SK-N-SH treated with all-trans-retinoic acid at 6 μM for 48 hours (cell line): Measurements from ENCODE around the gene CLN6.

Experiments
- ATAC-seq: fragments of 200-7000 bp; cut with Tn5 transposase; 3 replicates; pipeline ENCODE4 v1.9.1; 2020; ENCODE audit warnings: mild to moderate bottlenecking, moderate library complexity
- ARNTL ChIP-seq: fragments of 450-650 bp; formaldehyde crosslinking; IDR thresholded peaks from 2 replicates; pipeline ENCODE4 v1.5.0; 2020; ENCODE audit warnings: low read depth, mild to moderate bottlenecking, moderate library complexity, borderline replicate concordance
- BACH2 ChIP-seq: fragments of 250-450 bp; sonication (Bioruptor Pico); IDR thresholded peaks from 2 replicates; pipeline ENCODE4 v1.9.0; 2021; ENCODE audit warnings: mild to moderate bottlenecking, borderline replicate concordance
- CREB5 ChIP-seq: fragments of 250-450 bp; sonication (Bioruptor Pico); IDR thresholded peaks from 2 replicates; pipeline ENCODE4 v1.5.1; 2020; ENCODE audit warnings: low read depth, mild to moderate bottlenecking, moderate library complexity
- CSDC2 ChIP-seq: fragments of 250-450 bp; sonication (Bioruptor Pico); IDR thresholded peaks from 2 replicates; pipeline ENCODE4 v1.5.0; 2020; ENCODE audit warnings: mild to moderate bottlenecking, moderate library complexity
- CSRNP3 ChIP-seq: fragments of 250-450 bp; sonication (Bioruptor Pico); IDR thresholded peaks from 2 replicates; pipeline ENCODE4 v1.5.1; 2021; ENCODE audit warnings: mild to moderate bottlenecking, moderate library complexity
- ESRRG ChIP-seq: fragments of 250-450 bp; sonication (Bioruptor Pico); IDR thresholded peaks from 2 replicates; pipeline ENCODE4 v1.6.1; 2021; ENCODE audit warnings: mild to moderate bottlenecking
- GLIS3 ChIP-seq: fragments of 250-450 bp; sonication (Bioruptor Pico); IDR thresholded peaks from 2 replicates; pipeline ENCODE4 v1.5.0; 2020; ENCODE audit warnings: mild to moderate bottlenecking, moderate library complexity
- OSR1 ChIP-seq: fragments of 250-450 bp; sonication (Bioruptor Pico); IDR thresholded peaks from 2 replicates; pipeline ENCODE4 v1.8.0; 2022; ENCODE audit warnings: moderate library complexity, mild to moderate bottlenecking, inconsistent platforms
- PATZ1 ChIP-seq: fragments of 250-450 bp; sonication (Bioruptor Pico); IDR thresholded peaks from 2 replicates; pipeline ENCODE4 v1.8.0; 2020; ENCODE audit warnings: mild to moderate bottlenecking, moderate library complexity, borderline replicate concordance
- POU6F1 ChIP-seq: fragments of 250-450 bp; sonication (Bioruptor Pico); IDR thresholded peaks from 2 replicates; pipeline ENCODE4 v1.8.0; 2021; ENCODE audit warnings: low read depth, mild to moderate bottlenecking, moderate library complexity, borderline replicate concordance
- PPARA ChIP-seq: fragments of 250-450 bp; sonication (Bioruptor Pico); IDR thresholded peaks from 2 replicates; pipeline ENCODE4 v1.5.0; 2020; ENCODE audit warnings: mild to moderate bottlenecking, borderline replicate concordance
- RARB ChIP-seq: fragments of 250-450 bp; sonication (Bioruptor Pico); IDR thresholded peaks from 2 replicates; pipeline ENCODE4 v1.8.0; 2021; ENCODE audit warnings: mild to moderate bottlenecking, moderate library complexity
- TCF4 ChIP-seq: fragments of 250-450 bp; sonication (Bioruptor Pico); IDR thresholded peaks from 2 replicates; pipeline ENCODE4 v1.8.0; 2021; ENCODE audit warnings: mild to moderate bottlenecking, moderate library complexity, borderline replicate concordance
- TOX ChIP-seq: fragments of 250-450 bp; sonication (Bioruptor Pico); IDR thresholded peaks from 2 replicates; pipeline ENCODE4 v1.8.0; 2021; ENCODE audit warnings: mild to moderate bottlenecking, moderate library complexity, borderline replicate concordance
- TSHZ2 ChIP-seq: fragments of 250-450 bp; sonication (Bioruptor Pico); IDR thresholded peaks from 2 replicates; pipeline ENCODE4 v1.5.0; 2020; ENCODE audit warnings: mild to moderate bottlenecking, moderate library complexity
- ZC3H10 ChIP-seq: fragments of 250-450 bp; sonication (Bioruptor Pico); IDR thresholded peaks from 2 replicates; pipeline ENCODE4 v1.5.1; 2021; ENCODE audit warnings: mild to moderate bottlenecking, moderate library complexity
- ZFP3 ChIP-seq: fragments of 250-450 bp; sonication (Bioruptor Pico); IDR thresholded peaks from 2 replicates; pipeline ENCODE4 v1.5.0; 2020; ENCODE audit warnings: mild to moderate bottlenecking, moderate library complexity
- ZFP30 ChIP-seq: fragments of 450-650 bp; formaldehyde crosslinking; IDR thresholded peaks from 2 replicates; pipeline ENCODE4 v1.5.0; 2022; ENCODE audit warnings: mild to moderate bottlenecking, moderate library complexity
- ZNF565 ChIP-seq: fragments of 450-650 bp; formaldehyde crosslinking; conservative IDR thresholded peaks from 2 replicates; pipeline ENCODE4 v1.5.0; 2020; ENCODE audit warnings: low read depth, mild to moderate bottlenecking, moderate library complexity
- ZNF70 ChIP-seq: fragments of 450-650 bp; formaldehyde crosslinking; IDR thresholded peaks from 2 replicates; pipeline ENCODE4 v1.5.0; 2020; ENCODE audit warnings: mild to moderate bottlenecking, moderate library complexity
- ZNF8 ChIP-seq: fragments of 450-650 bp; formaldehyde crosslinking; IDR thresholded peaks from 2 replicates; pipeline ENCODE4 v1.5.0; 2020; ENCODE audit warnings: mild to moderate bottlenecking, moderate library complexity

CLN6 gene

GRCh38 chr15:68209272-68209671 lies 20.3 kb downstream of the CLN6 start:
- ATAC-seq, result no peak
- TF ChIP-seq POU6F1, result no peak
- TF ChIP-seq ZNF8 (CRISPR knock-in tag), result no peak
- no peak for TF ChIP-seq ARNTL
- no peak for TF ChIP-seq CREB5 (CRISPR knock-in tag)
- TF ChIP-seq ZC3H10, result no peak
- TF ChIP-seq PPARA, result no peak
- no peak for TF ChIP-seq PATZ1 (CRISPR knock-in tag)
- TF ChIP-seq TOX (CRISPR knock-in tag), result no peak
- no peak for TF ChIP-seq CSDC2 (CRISPR knock-in tag)
- TF ChIP-seq TSHZ2 (CRISPR knock-in tag), result no peak
- no peak for TF ChIP-seq GLIS3 (CRISPR knock-in tag)
- TF ChIP-seq ZFP3 (CRISPR knock-in tag), result no peak
- TF ChIP-seq BACH2 (CRISPR knock-in tag), result no peak
- no peak for TF ChIP-seq ZNF565
- TF ChIP-seq ZFP30 (CRISPR knock-in tag), result no peak
- no peak for TF ChIP-seq RARB (CRISPR knock-in tag)
- no peak for TF ChIP-seq TCF4 (CRISPR knock-in tag)
- TF ChIP-seq ESRRG (CRISPR knock-in tag), result no peak
- TF ChIP-seq CSRNP3 (CRISPR knock-in tag), result no peak

GRCh38 chr15:68208636-68209240 lies 20.8 kb downstream of the CLN6 start:
- ATAC-seq, result no peak
- no peak for TF ChIP-seq CSRNP3 (CRISPR knock-in tag)
- TF ChIP-seq TSHZ2 (CRISPR knock-in tag), result no peak
- no peak for TF ChIP-seq ZNF70 (CRISPR knock-in tag)
- TF ChIP-seq BACH2 (CRISPR knock-in tag), result no peak
- TF ChIP-seq TOX (CRISPR knock-in tag), result no peak
- TF ChIP-seq PPARA, result no peak
- TF ChIP-seq ARNTL, result no peak
- TF ChIP-seq RARB (CRISPR knock-in tag), result no peak
- TF ChIP-seq ZC3H10, result no peak
- TF ChIP-seq OSR1 (CRISPR knock-in tag), result no peak
- no peak for TF ChIP-seq ZNF565
- TF ChIP-seq ZFP3 (CRISPR knock-in tag), result no peak
- TF ChIP-seq ZNF8 (CRISPR knock-in tag), result no peak
- TF ChIP-seq CSDC2 (CRISPR knock-in tag), result no peak
